Measurements from ENCODE around the gene CDC16. TPM values are rescaled to one million over a fixed set of nuclear protein-coding genes. Genes with fewer than 3 reads are reported as not detected.

CDC16 gene
- polyA plus RNA-seq, 6 donors from 2014 or later = 21.4 to 29.9 (median 24.5) TPM

- no peaks in the 10 kb centered on the region for H3K27me3 Mint-ChIP-seq
- DNase-seq (no peak), ATAC-seq (ENCODE audit: low read depth in 2 of 2) (no peak)
- H3K4me1 Mint-ChIP-seq = peaks cover 0 to 8% (median 6%) of the 10 kb centered on the region in 3 donors
- H3K9me3 Mint-ChIP-seq = no peaks in the 10 kb centered on the region
- peaks cover 9 to 26% of the 10 kb centered on the region in 2 donors for H3K36me3 Mint-ChIP-seq
- H3K27ac Mint-ChIP-seq = peak overlapping the region in 1 of 6 donors; percentile 72
- H3K4me3 Mint-ChIP-seq = no peak overlapping the region
Observed at GRCh38 chr13:114298866-114299265, 64.2 kb downstream of the CDC16 start.

DNA sequence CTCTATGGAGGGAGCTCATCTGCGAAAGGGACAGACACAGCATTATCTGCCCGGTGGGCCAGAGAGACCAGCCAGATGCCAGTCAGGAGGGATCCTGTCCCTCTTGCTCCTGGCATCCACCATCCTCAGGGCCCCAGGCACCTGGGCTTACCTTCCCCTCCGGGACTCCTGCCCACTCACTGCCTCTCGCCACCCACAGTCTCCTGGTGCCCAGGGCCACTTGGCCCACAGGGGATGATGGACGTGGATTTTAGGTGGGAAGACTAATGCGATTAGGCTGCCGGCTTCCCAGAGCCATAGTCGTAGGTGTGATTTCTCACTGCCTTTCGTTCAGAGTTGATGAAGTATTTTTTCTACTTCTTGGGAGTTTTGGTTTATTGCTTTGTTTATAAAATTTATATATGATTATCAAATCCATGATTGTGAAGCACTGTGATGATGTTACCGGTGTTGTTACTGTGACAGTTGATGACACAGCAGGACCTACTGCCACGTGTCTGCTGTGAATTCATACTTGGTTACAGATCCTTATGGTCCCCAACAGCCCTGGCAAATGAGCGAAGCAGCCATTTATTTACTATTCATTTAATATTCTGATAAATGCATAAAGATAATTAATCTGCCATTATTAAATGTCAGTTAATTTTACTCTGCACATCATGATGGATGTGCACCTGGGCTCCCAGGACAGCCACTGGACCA is 65.1 kb downstream of the CDC16 start:
- H3K36me3 Mint-ChIP-seq = peaks cover 9 to 26% of the 10 kb centered on the region in 2 donors
- no peaks in the 10 kb centered on the region for H3K9me3 Mint-ChIP-seq
- H3K27ac Mint-ChIP-seq = peak overlapping the region in 1 of 6 donors; percentile 48
- H3K27me3 Mint-ChIP-seq = no peaks in the 10 kb centered on the region
- H3K4me1 Mint-ChIP-seq = peaks cover 0 to 8% (median 6%) of the 10 kb centered on the region in 3 donors
- no peak overlapping the region for H3K4me3 Mint-ChIP-seq
- ATAC-seq (ENCODE audit: low read depth in 2 of 2) (no peak), DNase-seq (no peak)

DNA sequence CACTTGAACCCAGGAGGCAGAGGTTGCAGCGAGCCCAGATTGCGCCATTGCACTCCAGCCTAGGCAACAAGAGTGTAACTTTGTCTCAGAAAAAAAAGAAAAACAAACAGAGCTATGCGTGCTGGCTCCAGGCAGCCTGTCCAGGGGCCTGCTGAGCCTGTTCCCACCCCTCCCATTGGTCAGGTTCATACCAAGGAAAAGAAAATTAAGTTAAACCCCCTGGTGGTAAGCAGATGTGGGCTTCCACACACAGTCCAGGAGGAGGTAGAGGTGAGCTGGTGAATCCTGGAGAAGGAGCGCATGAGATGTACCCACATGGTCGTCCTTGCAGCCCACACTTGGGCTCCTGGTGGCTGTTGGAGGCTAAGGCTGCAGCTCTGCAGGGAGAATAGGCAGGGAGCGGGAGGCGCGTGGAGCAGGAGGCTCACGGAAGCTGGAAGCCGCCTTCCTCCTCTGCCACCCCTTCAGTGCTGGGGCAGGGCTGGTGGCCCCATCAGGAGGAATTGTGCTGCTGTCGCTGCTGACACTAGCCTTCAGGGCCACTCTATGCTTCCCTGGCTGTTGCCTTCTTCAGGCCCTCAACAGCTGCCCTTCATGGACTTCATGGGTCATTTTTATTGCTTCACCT is 69.1 kb downstream of the CDC16 start:
- no peaks in the 10 kb centered on the region for H3K27me3 Mint-ChIP-seq
- peaks cover 0 to 3% (median 0%) of the 10 kb centered on the region in 3 donors for H3K4me1 Mint-ChIP-seq
- peak overlapping the region in 1 of 6 donors; percentile 85 for H3K27ac Mint-ChIP-seq
- no peak for DNase-seq
- no peaks in the 10 kb centered on the region for H3K9me3 Mint-ChIP-seq
- peaks cover 13 to 17% of the 10 kb centered on the region in 2 donors for H3K36me3 Mint-ChIP-seq
- no peak for ATAC-seq (ENCODE audit: low read depth in 2 of 2)
- H3K4me3 Mint-ChIP-seq = no peak overlapping the region

GRCh38 chr13:114304346-114305034 is 69.8 kb downstream of the CDC16 start:
- Mint-ChIP-seq H3K27ac (no peak overlapping the region), H3K4me1 (peaks cover 0 to 3% (median 0%) of the 10 kb centered on the region in 3 donors), H3K9me3 (no peaks in the 10 kb centered on the region), H3K4me3 (peak overlapping the region in 1 of 8 donors; percentile 22), H3K36me3 (peaks cover 7 to 10% of the 10 kb centered on the region in 2 donors), H3K27me3 (no peaks in the 10 kb centered on the region)
- ATAC-seq (ENCODE audit: low read depth in 2 of 2) (no peak), DNase-seq (no peak)

GRCh38 chr13:114309086-114309485 is 74.4 kb downstream of the CDC16 start:
- Mint-ChIP-seq H3K4me3 (peak overlapping the region in 1 of 8 donors; percentile 12), H3K4me1 (peaks cover 12 to 14% (median 13%) of the 10 kb centered on the region in 3 donors), H3K9me3 (no peaks in the 10 kb centered on the region), H3K27me3 (no peaks in the 10 kb centered on the region), H3K36me3 (peaks cover 0 to 7% of the 10 kb centered on the region in 2 donors), H3K27ac (peak overlapping the region in 2 of 6 donors; percentile 19 to 52)
- ATAC-seq (ENCODE audit: low read depth in 2 of 2) (no peak), DNase-seq (no peak)

DNA sequence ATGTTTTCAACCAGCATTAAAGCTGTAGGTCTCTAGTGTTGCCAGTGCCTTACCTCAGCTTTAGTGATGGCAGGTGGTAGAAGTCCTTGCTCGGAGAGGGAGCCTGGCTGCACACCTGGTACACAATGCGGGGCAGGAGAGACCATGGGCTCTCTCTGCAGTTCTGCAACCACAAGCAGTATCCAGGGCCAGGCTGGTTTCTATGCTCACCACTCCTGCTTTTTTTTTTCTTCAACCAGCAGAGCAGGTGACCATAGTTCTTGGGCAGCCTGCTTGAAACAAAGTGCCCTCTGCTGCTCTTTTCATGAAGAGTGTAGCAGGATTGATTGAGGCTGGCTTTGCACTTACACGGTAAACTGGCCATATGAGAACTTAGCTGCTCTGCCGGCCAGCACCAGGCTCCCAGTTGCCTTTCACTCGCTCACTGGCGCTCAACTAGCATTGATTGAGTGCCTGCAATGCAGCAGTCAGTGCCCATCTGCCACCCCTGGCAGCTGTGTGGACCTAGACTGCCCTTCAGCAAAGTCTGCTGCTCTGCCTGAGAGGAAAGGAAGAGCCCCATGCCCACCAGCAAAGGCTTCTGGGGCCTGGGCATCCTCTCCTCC is 75.2 kb downstream of the CDC16 start:
- Mint-ChIP-seq H3K36me3 (peaks cover 0 to 7% of the 10 kb centered on the region in 2 donors), H3K4me3 (no peak overlapping the region), H3K27me3 (no peaks in the 10 kb centered on the region), H3K4me1 (peaks cover 15 to 16% (median 15%) of the 10 kb centered on the region in 3 donors), H3K9me3 (no peaks in the 10 kb centered on the region), H3K27ac (peak overlapping the region in 1 of 6 donors; percentile 44)
- DNase-seq (no peak), ATAC-seq (ENCODE audit: low read depth in 2 of 2) (no peak)

DNA sequence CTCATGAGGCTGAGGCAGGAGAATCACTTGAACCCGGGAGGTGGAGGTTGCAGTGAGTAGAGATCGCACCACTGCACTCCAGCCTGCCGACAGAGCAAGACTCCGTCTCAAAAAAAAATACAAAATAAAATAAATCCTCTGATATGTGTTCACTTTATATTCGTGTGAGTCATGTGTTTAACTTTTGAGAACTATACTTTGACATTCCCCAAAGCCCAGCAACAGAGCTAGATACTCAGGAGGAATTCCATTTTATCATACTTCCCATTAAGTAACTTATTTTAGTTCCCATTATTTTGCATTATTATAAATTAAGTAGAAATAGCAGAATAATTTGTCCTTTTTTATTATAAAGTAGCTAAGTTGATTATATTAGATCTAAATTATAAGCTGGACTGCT is 76.3 kb downstream of the CDC16 start:
- DNase-seq (no peak), ATAC-seq (ENCODE audit: low read depth in 2 of 2) (no peak)
- Mint-ChIP-seq H3K9me3 (no peaks in the 10 kb centered on the region), H3K4me3 (no peak overlapping the region), H3K36me3 (peaks cover 0 to 7% of the 10 kb centered on the region in 2 donors), H3K27ac (no peak overlapping the region), H3K27me3 (no peaks in the 10 kb centered on the region), H3K4me1 (peaks cover 23 to 26% (median 23%) of the 10 kb centered on the region in 3 donors)

- no peak for ATAC-seq (ENCODE audit: low read depth in 2 of 2)
- no peaks in the 10 kb centered on the region for H3K27me3 Mint-ChIP-seq
- no peaks in the 10 kb centered on the region for H3K9me3 Mint-ChIP-seq
- DNase-seq = no peak
- H3K27ac Mint-ChIP-seq = no peak overlapping the region
- no peak overlapping the region for H3K4me3 Mint-ChIP-seq
- H3K36me3 Mint-ChIP-seq = peaks cover 0 to 7% of the 10 kb centered on the region in 2 donors
- H3K4me1 Mint-ChIP-seq = peaks cover 23 to 26% (median 23%) of the 10 kb centered on the region in 3 donors
Observed at GRCh38 chr13:114311387-114311786, 76.7 kb downstream of the CDC16 start.

- Mint-ChIP-seq H3K9me3 (no peaks in the 10 kb centered on the region), H3K4me3 (no peak overlapping the region), H3K27me3 (no peaks in the 10 kb centered on the region), H3K4me1 (peaks cover 23 to 27% (median 23%) of the 10 kb centered on the region in 3 donors), H3K27ac (no peak overlapping the region), H3K36me3 (peaks cover 0 to 3% of the 10 kb centered on the region in 2 donors)
- DNase-seq = no peak
- no peak for ATAC-seq (ENCODE audit: low read depth in 2 of 2)
Observed at GRCh38 chr13:114311908-114312307, 77.2 kb downstream of the CDC16 start.

GRCh38 chr13:114313061-114313860 is 78.6 kb downstream of the CDC16 start:
- peaks cover 23 to 34% (median 31%) of the 10 kb centered on the region in 3 donors for H3K4me1 Mint-ChIP-seq
- H3K36me3 Mint-ChIP-seq = no peaks in the 10 kb centered on the region
- H3K4me3 Mint-ChIP-seq = peak overlapping the region; percentile 81 to 95 (median 90)
- no peaks in the 10 kb centered on the region for H3K9me3 Mint-ChIP-seq
- ATAC-seq (ENCODE audit: low read depth in 2 of 2) = no peak
- no peak for DNase-seq
- H3K27me3 Mint-ChIP-seq = no peaks in the 10 kb centered on the region
- peak overlapping the region; percentile 70 to 94 (median 92) for H3K27ac Mint-ChIP-seq

DNA sequence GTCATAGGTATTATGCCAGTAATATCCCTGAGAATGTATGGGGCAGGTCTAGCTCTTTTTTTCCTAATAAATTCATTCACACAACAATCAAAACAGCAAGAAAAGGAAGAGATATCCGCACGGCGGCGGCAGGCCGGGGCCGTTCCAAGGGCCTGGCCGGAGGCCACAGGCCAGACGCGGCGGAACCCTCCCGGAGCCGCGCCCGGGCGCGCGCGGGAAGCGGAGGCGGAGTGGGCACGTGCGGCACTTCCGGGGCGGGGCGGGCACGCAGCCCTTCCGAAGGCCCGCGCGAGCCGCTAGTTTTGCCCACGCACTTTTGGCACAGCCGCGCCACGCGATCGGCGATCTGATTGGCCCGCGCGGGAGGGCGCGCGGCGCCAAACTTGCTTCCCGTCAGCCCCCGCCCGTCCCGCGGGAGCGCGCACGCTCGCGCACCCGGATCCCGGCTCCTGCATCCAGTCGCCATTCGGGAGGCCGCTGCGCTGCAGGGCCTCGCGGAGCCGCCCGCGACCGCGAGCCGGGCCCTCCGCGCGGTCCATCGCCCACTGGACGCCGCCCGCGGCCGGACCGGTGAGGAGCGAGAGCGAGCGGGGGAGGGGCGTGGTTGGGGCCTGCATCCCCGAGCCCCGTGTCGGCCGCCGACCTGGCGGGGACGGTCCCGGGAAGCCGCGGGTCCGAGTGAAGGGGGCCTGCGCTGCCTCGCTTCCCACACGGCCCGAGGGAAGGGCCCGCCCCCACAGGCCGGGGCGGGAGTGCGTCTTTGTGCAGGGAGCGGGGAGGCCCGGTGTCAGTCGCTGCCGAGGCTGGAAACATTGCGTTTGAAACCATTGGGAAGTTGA is 79.6 kb downstream of the CDC16 start, which contains the start of gene CHAMP1:
TSS of gene CHAMP1 (plus strand) at position 430 of the 839 bp plus-strand sequence. CDS start 9,340 bp downstream, outside the sequence.
- peak; percentile 81 to 86 for ATAC-seq (ENCODE audit: low read depth in 2 of 2)
- peak within 1 kb of the TSS; percentile 87 to 97 (median 92) for H3K27ac Mint-ChIP-seq
- peaks cover 28 to 44% (median 41%) of the 10 kb centered on the region in 3 donors for H3K4me1 Mint-ChIP-seq
- no peaks in the 10 kb centered on the region for H3K36me3 Mint-ChIP-seq
- peak within 1 kb of the TSS; percentile 81 to 95 (median 91) for H3K4me3 Mint-ChIP-seq
- DNase-seq = peak; percentile 88
- no peaks in the 10 kb centered on the region for H3K9me3 Mint-ChIP-seq
- no peaks in the 10 kb centered on the region for H3K27me3 Mint-ChIP-seq
